Thyroid gland (tissue), 4 donors: ENCODE results near the gene ZMYND19. TPM values are rescaled to one million over a fixed set of nuclear protein-coding genes. Genes with fewer than 3 reads are reported as not detected.

Experiments
- DNase-seq, 2 donors: peaks; one replicate each; pipeline ENCODE4 v3.0.0-alpha.2; 2019
- H3K27ac ChIP-seq, 3 donors: fragments of 200-600 bp; sonication (generic); 1 replicate in 2 of 3; 2 replicates in 1 of 3; pipeline ENCODE4 v1.5.1; 2016 to 2019; ENCODE audit warnings: mild to moderate bottlenecking in 1 of 3, moderate library complexity in 1 of 3
- H3K27me3 ChIP-seq: fragments of 200-600 bp; sonication (generic); one replicate; pipeline ENCODE4 v1.5.1; 2019
- H3K36me3 ChIP-seq, 2 donors: fragments of 200-600 bp; sonication (generic); one replicate each; pipeline ENCODE4 v1.5.1; 2016 to 2019
- H3K4me1 ChIP-seq, 2 donors: fragments of 200-600 bp; sonication (generic); one replicate each; pipeline ENCODE4 v1.5.1; 2017 to 2019
- H3K4me3 ChIP-seq, 3 donors: fragments of 200-600 bp; sonication (generic); replicated peaks in 1 of 3; 1 replicate in 2 of 3; 2 replicates in 1 of 3; pipeline ENCODE4 v1.5.1; 2016; ENCODE audit warnings: mild to moderate bottlenecking in 1 of 3
- H3K9me3 ChIP-seq: fragments of 200-600 bp; sonication (generic); one replicate; pipeline ENCODE4 v1.5.1; 2017
- POLR2A ChIP-seq, 2 donors: fragments of 450-650 bp; IDR thresholded peaks; one replicate each; pipeline ENCODE4 v1.6.1; 2017; ENCODE audit warnings: antibody characterized with exemption in 2 of 2, mild to moderate bottlenecking in 2 of 2, moderate library complexity in 1 of 2
- WGBS, 2 donors: methylation state at CpG; one replicate each; pipeline ENCODE4 v1.1.5; 2017; 5-methylcytosine and 5-hydroxymethylcytosine counted together
- intact Hi-C: fragments of 100-400 bp; cut with DNase I; formaldehyde crosslinking; loops from one replicate; pipeline ENCODE4 v1.15.1; 2023
- total RNA-seq, 4 donors: library from RNA; depleted of rRNA; stranded (reverse); fragments of >200 nt; gene quantifications; one replicate each; pipeline ENCODE4 v1.2.3, GENCODE V29; 2016
- TF ChIP-seq, protein P1 (sequence below), 6 experiments: fragments of 200-600 bp in 3 of 6; fragments of 450-650 bp in 3 of 6; sonication (generic) in 3 of 6; IDR thresholded peaks; one replicate each; pipeline ENCODE4 v1.5.1; 2016 to 2019; ENCODE audit warnings: antibody characterized with exemption in 6 of 6, mild to moderate bottlenecking in 2 of 6, inconsistent platforms in 1 of 6, moderate library complexity in 1 of 6

The ZMYND19 gene
- total RNA-seq, 4 donors from 2014 or later = 8.7 to 14.3 (median 9.5) TPM

DNA sequence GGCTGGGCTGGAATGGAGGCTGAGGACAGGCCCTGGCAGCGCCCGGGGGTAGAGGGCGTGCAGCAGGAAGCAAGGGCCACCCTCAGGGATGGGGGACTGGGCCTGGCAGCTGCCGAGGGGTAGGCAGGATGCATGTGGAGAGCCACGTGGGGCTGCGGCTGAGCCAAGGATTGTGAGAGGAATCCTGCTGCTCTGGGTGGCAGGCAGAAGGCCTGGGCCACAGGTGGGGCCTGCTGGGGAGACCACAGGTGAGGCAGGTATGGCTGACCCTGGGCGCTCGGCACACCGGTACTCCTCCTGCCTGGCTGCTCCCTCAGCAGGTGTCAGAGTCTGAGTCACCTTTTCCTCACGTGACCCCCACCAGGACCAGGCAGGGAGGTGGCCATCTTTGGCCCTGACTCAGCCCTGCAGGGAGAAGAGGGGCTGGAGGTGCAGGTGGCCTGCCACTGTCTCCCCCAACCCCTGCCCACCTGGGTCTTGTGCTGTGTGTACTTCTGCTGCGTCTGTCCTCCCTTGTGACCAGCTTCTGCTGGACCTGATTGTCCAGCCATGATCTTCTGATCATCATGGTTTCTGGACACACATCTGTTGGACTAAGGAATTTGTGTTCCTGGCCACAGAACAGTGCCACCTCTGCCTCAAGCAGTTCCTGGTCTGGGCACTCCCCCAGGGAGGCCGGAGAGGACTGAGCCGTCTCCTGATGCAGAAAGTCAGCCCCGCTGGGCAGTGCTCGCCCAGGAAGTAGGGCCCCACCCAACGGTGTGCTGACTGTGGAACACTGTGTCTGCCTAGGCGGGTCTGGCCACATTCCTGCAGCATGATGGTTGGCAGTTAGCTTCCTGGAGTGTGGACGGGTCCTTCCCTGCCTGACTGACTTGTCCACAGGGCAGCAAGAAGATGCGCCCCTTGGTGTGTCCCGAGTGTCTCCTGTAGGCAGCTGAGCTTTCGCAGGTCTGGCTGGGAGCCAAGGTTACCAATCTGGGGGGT is 21.6 kb upstream of the ZMYND19 start:
- no peaks in the 10 kb centered on the region for H3K9me3 ChIP-seq
- H3K4me1 ChIP-seq = peaks cover 28 to 38% of the 10 kb centered on the region in 2 donors
- intact Hi-C loops = loop anchor here (10.0 kb wide), 1 partner anchor 57 kb away; the partner anchor contains the start of genes MRPL41 and PNPLA7
- H3K27me3 ChIP-seq = no peaks in the 10 kb centered on the region
- peak overlapping the region; percentile 67 to 82 (median 82) for H3K27ac ChIP-seq
- H3K4me3 ChIP-seq = no peak overlapping the region
- peak; percentile 95 to 96 for DNase-seq
- TF ChIP-seq, protein P1, sequence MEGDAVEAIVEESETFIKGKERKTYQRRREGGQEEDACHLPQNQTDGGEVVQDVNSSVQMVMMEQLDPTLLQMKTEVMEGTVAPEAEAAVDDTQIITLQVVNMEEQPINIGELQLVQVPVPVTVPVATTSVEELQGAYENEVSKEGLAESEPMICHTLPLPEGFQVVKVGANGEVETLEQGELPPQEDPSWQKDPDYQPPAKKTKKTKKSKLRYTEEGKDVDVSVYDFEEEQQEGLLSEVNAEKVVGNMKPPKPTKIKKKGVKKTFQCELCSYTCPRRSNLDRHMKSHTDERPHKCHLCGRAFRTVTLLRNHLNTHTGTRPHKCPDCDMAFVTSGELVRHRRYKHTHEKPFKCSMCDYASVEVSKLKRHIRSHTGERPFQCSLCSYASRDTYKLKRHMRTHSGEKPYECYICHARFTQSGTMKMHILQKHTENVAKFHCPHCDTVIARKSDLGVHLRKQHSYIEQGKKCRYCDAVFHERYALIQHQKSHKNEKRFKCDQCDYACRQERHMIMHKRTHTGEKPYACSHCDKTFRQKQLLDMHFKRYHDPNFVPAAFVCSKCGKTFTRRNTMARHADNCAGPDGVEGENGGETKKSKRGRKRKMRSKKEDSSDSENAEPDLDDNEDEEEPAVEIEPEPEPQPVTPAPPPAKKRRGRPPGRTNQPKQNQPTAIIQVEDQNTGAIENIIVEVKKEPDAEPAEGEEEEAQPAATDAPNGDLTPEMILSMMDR (IDR thresholded peaks at IDR 0.05) = no peak
- TF ChIP-seq POLR2A (IDR thresholded peaks at IDR 0.05) = peak in 1 of 2 donors; percentile 56
- WGBS, 2 donors = 42 to 49% methylated on average over 12 to 13 of the region's 21 CpGs
- peaks cover 20 to 24% of the 10 kb centered on the region in 2 donors for H3K36me3 ChIP-seq

DNA sequence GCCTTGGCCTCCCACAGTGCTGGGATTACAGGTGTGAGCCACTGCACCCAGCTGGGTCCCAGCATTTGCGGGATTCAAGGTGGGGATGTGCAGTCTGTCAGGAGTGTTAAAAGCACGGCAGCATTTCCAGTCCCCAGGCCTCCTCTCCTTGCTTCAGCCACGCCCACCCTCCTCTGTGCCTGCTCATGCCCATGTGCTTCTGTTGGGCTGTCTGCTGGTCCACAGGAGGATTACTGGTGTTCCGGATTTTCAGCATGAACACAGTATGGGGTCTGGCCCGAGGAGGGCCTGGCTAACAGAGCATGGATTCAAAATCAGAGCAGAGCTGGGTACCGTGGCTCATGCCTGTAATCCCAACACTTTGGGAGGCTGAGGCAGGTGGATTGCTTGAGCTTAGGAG is 20.6 kb upstream of the ZMYND19 start:
- H3K4me3 ChIP-seq = no peak overlapping the region
- TF ChIP-seq, protein P1 (IDR thresholded peaks at IDR 0.05) = no peak
- TF ChIP-seq POLR2A (IDR thresholded peaks at IDR 0.05) = no peak
- no peaks in the 10 kb centered on the region for H3K27me3 ChIP-seq
- H3K27ac ChIP-seq = peak overlapping the region in 2 of 3 donors; percentile 67 to 82
- H3K4me1 ChIP-seq = peaks cover 34 to 46% of the 10 kb centered on the region in 2 donors
- H3K9me3 ChIP-seq = no peaks in the 10 kb centered on the region
- DNase-seq = no peak
- H3K36me3 ChIP-seq = peaks cover 20 to 24% of the 10 kb centered on the region in 2 donors
- intact Hi-C loops = loop anchor here (10.0 kb wide), 1 partner anchor 56 kb away; the partner anchor contains the start of genes MRPL41 and PNPLA7
- 86 to 87% methylated on average over 4 to 6 of the region's 6 CpGs for whole genome bisulfite sequencing, 2 donors

DNA sequence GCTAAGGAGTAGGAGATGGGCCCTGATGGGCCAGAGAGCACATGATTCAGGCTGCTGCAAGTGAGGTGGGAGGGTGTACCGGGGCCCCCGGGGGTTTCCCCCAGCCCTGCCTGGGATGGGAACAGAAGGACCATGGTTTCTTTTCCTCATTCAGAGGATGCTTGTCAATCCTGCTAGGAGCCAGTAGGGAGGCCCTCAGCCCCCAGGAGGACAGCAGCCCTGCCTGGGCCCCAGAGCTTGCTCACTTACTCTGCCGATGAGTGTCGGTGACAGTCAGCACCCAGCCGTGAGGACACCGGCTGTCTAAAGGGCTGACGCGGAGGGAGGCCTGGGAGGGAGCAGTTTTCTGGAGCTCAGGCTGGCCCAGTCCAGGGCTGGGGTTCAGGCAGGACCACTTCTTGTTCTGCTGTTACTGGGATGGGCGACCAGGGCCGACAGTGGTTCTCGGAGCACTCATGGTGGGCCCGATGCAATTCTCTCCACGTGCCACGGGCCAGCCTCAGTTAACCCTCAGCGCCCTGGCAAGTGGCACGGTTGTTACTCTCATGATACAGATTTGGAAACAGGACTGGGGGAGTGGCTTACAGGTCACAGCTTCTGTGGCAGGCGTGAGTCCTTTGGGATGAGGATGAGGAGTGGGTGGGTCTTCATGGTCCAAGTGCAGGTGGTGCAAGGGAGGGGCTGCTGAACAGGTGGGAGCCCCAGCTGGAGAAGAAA is 17.0 kb upstream of the ZMYND19 start:
- no peaks in the 10 kb centered on the region for H3K36me3 ChIP-seq
- no peak for DNase-seq
- WGBS, 2 donors = 51 to 55% methylated on average over 13 to 14 of the region's 17 CpGs
- H3K4me3 ChIP-seq = peak overlapping the region in 1 of 3 donors; percentile 86
- intact Hi-C loops = no loop called here
- no peak for TF ChIP-seq POLR2A (IDR thresholded peaks at IDR 0.05)
- TF ChIP-seq, protein P1 (IDR thresholded peaks at IDR 0.05) = no peak
- no peaks in the 10 kb centered on the region for H3K27me3 ChIP-seq
- no peak overlapping the region for H3K27ac ChIP-seq
- no peaks in the 10 kb centered on the region for H3K9me3 ChIP-seq
- H3K4me1 ChIP-seq = peaks cover 35 to 42% of the 10 kb centered on the region in 2 donors

DNA sequence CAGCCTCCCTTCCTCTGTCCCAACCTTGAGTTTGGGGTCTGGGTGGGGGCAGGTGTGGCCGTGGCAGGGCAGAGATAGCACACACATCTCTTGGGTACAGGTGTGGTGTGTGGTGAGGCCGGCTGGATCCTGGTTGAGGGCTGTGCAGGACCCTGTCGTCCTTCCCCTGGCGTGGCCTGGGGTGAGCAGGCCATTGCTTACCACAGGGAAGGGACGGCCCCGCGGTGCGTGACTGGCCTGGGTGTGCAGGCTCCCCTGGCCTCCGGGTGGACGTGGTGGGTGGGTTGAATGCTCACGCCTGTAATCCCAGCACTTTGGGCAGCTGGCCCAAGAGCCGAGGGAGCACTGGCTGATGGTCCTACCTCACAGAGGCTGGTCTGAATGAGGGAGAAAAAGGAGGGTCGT is 16.4 kb upstream of the ZMYND19 start:
- H3K36me3 ChIP-seq = no peaks in the 10 kb centered on the region
- peaks cover 30 to 37% of the 10 kb centered on the region in 2 donors for H3K4me1 ChIP-seq
- TF ChIP-seq POLR2A (IDR thresholded peaks at IDR 0.05) = no peak
- TF ChIP-seq, protein P1 (IDR thresholded peaks at IDR 0.05) = no peak
- peak overlapping the region in 2 of 3 donors; percentile 75 to 86 for H3K4me3 ChIP-seq
- no peaks in the 10 kb centered on the region for H3K27me3 ChIP-seq
- 41 to 48% methylated on average over 6 to 9 of the region's 13 CpGs for WGBS, 2 donors
- peak; percentile 33 to 42 for DNase-seq
- peak overlapping the region in 2 of 3 donors; percentile 38 to 91 for H3K27ac ChIP-seq
- intact Hi-C loops = no loop called here
- H3K9me3 ChIP-seq = no peaks in the 10 kb centered on the region
